Lung (tissue), 12 donors: ENCODE data around the gene SLC39A7. TPM values are rescaled to one million over a fixed set of nuclear protein-coding genes. Genes with fewer than 3 reads are reported as not detected.

Experiments used
- ATAC-seq: fragments of 200-7000 bp; cut with Tn5 transposase; one replicate; pipeline ENCODE4 v1.9.1; 2020; ENCODE audit warnings: moderate number of reproducible peaks; ENCODE audit not compliant: insufficient read depth, low FRiP score
- DNase-seq, 3 donors: peaks; one replicate each; pipeline ENCODE4 v3.0.0-alpha.2; 2013 to 2017
- H3K27ac ChIP-seq, 2 donors: one replicate each; pipeline ENCODE4 v1.5.1; 2013; ENCODE audit warnings: mild to moderate bottlenecking in 2 of 2, moderate library complexity in 2 of 2, control low read depth in 1 of 2, inconsistent platforms in 1 of 2, low read depth in 1 of 2, low read length in 1 of 2
- H3K27me3 ChIP-seq, 3 donors: one replicate each; pipeline ENCODE4 v1.5.1; 2013; ENCODE audit warnings: low read length in 2 of 3; ENCODE audit not compliant: control insufficient read depth in 3 of 3, insufficient read depth in 3 of 3
- H3K36me3 ChIP-seq, 4 donors: one replicate each; pipeline ENCODE4 v1.5.1; 2013; ENCODE audit warnings: low read length in 4 of 4, mild to moderate bottlenecking in 1 of 4, moderate library complexity in 1 of 4; ENCODE audit not compliant: control insufficient read depth in 4 of 4, insufficient read depth in 4 of 4
- H3K4me1 ChIP-seq, 5 donors: one replicate each; pipeline ENCODE4 v1.5.1; 2013; ENCODE audit warnings: low read length in 5 of 5, mild to moderate bottlenecking in 2 of 5, moderate library complexity in 1 of 5; ENCODE audit not compliant: control insufficient read depth in 5 of 5, insufficient read depth in 5 of 5
- H3K4me3 ChIP-seq: one replicate; pipeline ENCODE4 v1.5.1; 2013; ENCODE audit warnings: mild to moderate bottlenecking, control low read depth, moderate library complexity
- H3K9ac ChIP-seq, 2 donors: one replicate each; pipeline ENCODE4 v1.5.1; 2013; ENCODE audit warnings: low read length in 2 of 2, control low read depth in 1 of 2; ENCODE audit not compliant: insufficient read depth in 1 of 2
- H3K9me3 ChIP-seq, 4 donors: one replicate each; pipeline ENCODE4 v1.5.1; 2013; ENCODE audit warnings: low read length in 3 of 4, mild to moderate bottlenecking in 1 of 4, moderate library complexity in 1 of 4; ENCODE audit not compliant: control insufficient read depth in 4 of 4, insufficient read depth in 3 of 4
- WGBS, 2 donors: extraction: QIAGEN DNeasy Blood & Tissue Kit; methylation state at CpG; one replicate each; pipeline ENCODE4 v1.1.7; 2013; 5-methylcytosine and 5-hydroxymethylcytosine counted together
- polyA plus RNA-seq, 2 donors: library from polyadenylated mRNA; stranded (reverse); fragments of 200-250 nt; gene quantifications; one replicate each; pipeline ENCODE4 v1.2.1, GENCODE V29; 2013
- total RNA-seq, 2 donors: library from RNA; depleted of rRNA in 1 of 2; stranded (reverse); fragments of >200 nt in 1 of 2; gene quantifications; one replicate each; pipeline ENCODE4 v1.2.1, GENCODE V29; 2014 to 2021
- TF ChIP-seq, protein P1 (sequence below): IDR thresholded peaks from 2 replicates; pipeline ENCODE4 v1.5.1; 2012; ENCODE audit warnings: mild to moderate bottlenecking; ENCODE audit errors: control extremely low read depth, extremely low read depth
- donor health status: control.
- donor health status: control.
- donor health status: Bipolar disorder and iron deficiency.
- donor health status: healthy.
- donor health status: DM: yes; HTN: yes; CAD: no.

The SLC39A7 gene
- total and polyA plus RNA-seq, 4 donors, result 53.6 to 164 (median 100) TPM

DNA sequence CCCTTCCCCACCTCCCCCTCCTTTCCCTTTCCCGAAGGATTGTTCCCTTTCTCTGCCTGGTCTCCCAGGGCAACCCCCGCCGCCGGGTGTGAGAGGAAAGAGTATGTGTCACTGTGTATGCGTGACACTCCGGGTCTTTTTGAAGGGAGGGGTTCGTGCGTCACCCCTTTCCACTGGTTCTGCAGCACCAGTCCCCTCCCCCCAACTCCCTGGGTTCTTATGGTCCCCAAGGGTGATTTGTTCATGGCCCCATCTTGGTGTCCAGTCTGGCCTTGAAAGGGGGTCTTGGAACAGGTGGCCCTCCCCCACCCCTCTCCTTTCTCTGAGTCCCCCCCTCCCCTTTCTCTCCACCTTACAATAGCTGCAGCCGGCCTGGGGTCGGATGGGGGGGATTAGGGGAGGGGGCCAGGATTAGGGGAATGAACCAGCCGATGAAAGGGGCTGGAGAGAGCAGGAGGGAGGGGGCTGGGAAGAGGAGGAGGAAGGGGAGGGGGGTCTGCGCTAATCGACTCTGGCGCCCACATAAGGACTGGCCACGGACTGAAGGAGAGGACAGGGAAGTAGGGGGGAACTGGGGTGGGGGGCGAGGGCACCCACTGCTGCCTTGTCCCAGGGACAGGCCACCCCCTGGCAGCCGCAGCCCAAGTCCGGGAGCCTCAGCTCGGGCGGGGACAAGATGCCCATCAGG lies 6.3 kb downstream of the SLC39A7 start:
- no peak for ATAC-seq
- H3K9me3 ChIP-seq, result no peaks in the 10 kb centered on the region
- H3K27me3 ChIP-seq, result no peaks in the 10 kb centered on the region
- H3K9ac ChIP-seq, result peak overlapping the region in 1 of 2 donors; percentile 98
- no peak overlapping the region for H3K27ac ChIP-seq
- TF ChIP-seq, protein P1, sequence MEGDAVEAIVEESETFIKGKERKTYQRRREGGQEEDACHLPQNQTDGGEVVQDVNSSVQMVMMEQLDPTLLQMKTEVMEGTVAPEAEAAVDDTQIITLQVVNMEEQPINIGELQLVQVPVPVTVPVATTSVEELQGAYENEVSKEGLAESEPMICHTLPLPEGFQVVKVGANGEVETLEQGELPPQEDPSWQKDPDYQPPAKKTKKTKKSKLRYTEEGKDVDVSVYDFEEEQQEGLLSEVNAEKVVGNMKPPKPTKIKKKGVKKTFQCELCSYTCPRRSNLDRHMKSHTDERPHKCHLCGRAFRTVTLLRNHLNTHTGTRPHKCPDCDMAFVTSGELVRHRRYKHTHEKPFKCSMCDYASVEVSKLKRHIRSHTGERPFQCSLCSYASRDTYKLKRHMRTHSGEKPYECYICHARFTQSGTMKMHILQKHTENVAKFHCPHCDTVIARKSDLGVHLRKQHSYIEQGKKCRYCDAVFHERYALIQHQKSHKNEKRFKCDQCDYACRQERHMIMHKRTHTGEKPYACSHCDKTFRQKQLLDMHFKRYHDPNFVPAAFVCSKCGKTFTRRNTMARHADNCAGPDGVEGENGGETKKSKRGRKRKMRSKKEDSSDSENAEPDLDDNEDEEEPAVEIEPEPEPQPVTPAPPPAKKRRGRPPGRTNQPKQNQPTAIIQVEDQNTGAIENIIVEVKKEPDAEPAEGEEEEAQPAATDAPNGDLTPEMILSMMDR, result no peak
- 28 to 38% methylated on average over 14 to 20 of the region's 20 CpGs for WGBS, 2 donors
- peaks cover 0 to 30% (median 24%) of the 10 kb centered on the region in 4 donors for H3K36me3 ChIP-seq
- no peak overlapping the region for H3K4me3 ChIP-seq
- peaks cover under 1 to 44% (median 18%) of the 10 kb centered on the region in 5 donors for H3K4me1 ChIP-seq
- peak; percentile 46 to 68 (median 60) for DNase-seq

DNA sequence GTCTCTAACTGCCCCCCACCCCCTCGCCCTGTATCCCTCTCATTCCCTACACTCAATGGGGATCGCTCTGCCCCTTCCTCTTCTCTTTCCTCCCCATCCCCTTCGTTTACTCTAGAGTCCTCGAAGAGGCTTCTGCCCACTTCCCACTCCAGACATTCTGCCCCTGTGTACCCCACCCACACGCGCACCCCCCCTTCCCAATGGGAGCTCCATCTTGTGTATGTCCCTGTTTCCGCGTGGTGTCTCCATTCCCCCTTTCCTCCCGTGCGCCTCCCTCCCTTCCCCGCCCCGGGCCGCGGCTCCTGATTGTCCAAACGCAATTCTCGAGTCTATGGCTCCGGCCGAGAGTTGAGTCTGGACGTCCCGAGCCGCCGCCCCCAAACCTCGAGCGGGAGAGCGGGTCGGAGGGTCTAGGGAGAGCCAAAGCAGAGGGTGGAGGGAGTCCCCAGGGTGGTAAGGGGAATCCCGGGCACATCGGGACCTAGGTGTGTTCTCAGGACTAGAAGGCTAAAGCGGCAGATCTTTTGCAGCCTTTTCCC lies 7.0 kb downstream of the SLC39A7 start:
- Histone ChIP-seq H3K4me3 (peak overlapping the region; percentile 60), H3K27me3 (no peaks in the 10 kb centered on the region), H3K27ac (peak overlapping the region; percentile 89 to 92), H3K9me3 (no peaks in the 10 kb centered on the region), H3K4me1 (peaks cover under 1 to 44% (median 13%) of the 10 kb centered on the region in 5 donors), H3K9ac (peak overlapping the region; percentile 95 to 98), H3K36me3 (peaks cover 0 to 24% (median 18%) of the 10 kb centered on the region in 4 donors)
- ATAC-seq (no peak), DNase-seq (peak; percentile 71 to 82 (median 79))
- TF ChIP-seq, protein P1, result no peak
- 1 to 2% methylated on average over 27 to 29 of the region's 29 CpGs for WGBS, 2 donors

DNA sequence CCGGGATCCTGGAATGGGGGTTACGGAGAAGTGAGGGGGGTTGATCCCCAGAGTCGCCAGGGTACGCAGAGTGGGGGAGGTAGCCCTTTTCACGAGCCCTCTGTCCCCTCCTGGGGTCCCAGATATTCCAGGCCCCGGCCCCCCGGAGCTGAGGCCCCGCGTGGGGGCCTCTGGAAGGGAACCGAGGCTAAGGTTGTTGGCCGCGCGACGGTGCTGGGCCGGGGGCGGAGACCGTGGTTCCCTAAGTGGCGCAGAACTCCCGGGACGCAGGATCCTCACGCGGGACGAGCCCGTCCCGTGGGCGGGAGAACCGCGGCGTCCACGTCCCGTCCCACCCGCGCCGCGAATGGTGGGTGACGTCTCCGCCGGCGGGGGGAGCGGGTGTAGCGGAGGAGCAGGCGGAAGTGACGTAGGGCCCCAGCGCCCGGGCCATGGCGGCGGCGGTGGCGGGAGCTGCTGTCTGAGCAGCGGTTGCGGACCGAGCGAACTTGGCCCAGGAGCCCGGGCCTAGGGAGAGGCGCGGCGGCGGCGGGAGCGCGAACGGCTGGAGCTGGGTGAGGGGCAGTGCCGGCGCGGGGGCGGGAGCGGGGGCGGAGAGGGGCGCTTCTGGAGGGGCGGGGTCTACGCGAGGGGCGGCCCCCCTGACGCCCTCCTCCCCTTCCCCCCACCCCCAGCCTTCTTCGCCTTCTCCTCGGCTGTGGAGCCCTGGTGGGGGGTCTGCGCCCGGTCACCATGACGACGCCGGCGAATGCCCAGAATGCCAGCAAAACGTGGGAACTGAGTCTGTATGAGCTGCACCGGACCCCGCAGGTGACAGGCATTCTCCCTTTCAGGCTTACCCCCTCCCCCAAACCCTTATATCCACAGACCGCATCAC lies 7.7 kb downstream of the SLC39A7 start, which contains the start of gene RING1:
Gene RING1 (plus strand): TSS at position 410 of the 877 bp plus-strand sequence. CDS start 323 bp downstream, at position 733.
- peak within 1 kb of the TSS; percentile 89 to 92 for H3K27ac ChIP-seq
- H3K9ac ChIP-seq, result peak within 1 kb of the TSS; percentile 95 to 98
- DNase-seq (peak; percentile 86 to 90 (median 89)), ATAC-seq (peak; percentile 76)
- TF ChIP-seq, protein P1, result no peak
- peak within 1 kb of the TSS; percentile 60 for H3K4me3 ChIP-seq
- H3K4me1 ChIP-seq, result peaks cover 4 to 48% (median 15%) of the 10 kb centered on the region in 5 donors
- no peaks in the 10 kb centered on the region for H3K27me3 ChIP-seq
- no peaks in the 10 kb centered on the region for H3K9me3 ChIP-seq
- WGBS, 2 donors, result 0% methylated on average over 61 to 86 of the region's 86 CpGs
- peaks cover 0 to 20% (median 12%) of the 10 kb centered on the region in 4 donors for H3K36me3 ChIP-seq
